Psoas muscle (tissue), 8 donors: ENCODE measurements around the gene FTO. TPM values are rescaled to one million over a fixed set of nuclear protein-coding genes. Genes with fewer than 3 reads are reported as not detected.

Experiments
- ATAC-seq, 4 donors: fragments of 200-7000 bp; cut with Tn5 transposase; one replicate each; pipeline ENCODE4 v1.9.1; 2020; ENCODE audit warnings: moderate library complexity in 3 of 4, mild to moderate bottlenecking in 2 of 4
- DNase-seq, 2 donors: peaks; one replicate each; pipeline ENCODE4 v3.0.0-alpha.2; 2020
- H3K27ac ChIP-seq: fragments of 200-600 bp; one replicate; pipeline ENCODE4 v1.8.0; 2022
- H3K27me3 ChIP-seq, 3 donors: fragments of 200-600 bp in 1 of 3; one replicate each; pipeline versions ENCODE4 v1.6.1 to v1.8.0; 2013 to 2022; ENCODE audit warnings: low read length in 2 of 3, mild to moderate bottlenecking in 2 of 3, moderate library complexity in 1 of 3; ENCODE audit not compliant: insufficient read depth in 3 of 3
- H3K36me3 ChIP-seq, 2 donors: fragments of 200-600 bp in 1 of 2; one replicate each; pipeline versions ENCODE4 v1.6.1 to v1.8.0; 2013 to 2022; ENCODE audit warnings: low read depth in 1 of 2, mild to moderate bottlenecking in 1 of 2, moderate library complexity in 1 of 2; ENCODE audit not compliant: insufficient read depth in 1 of 2
- H3K4me1 ChIP-seq: fragments of 200-600 bp; one replicate; pipeline ENCODE4 v1.8.0; 2022
- H3K4me3 ChIP-seq: fragments of 200-600 bp; one replicate; pipeline ENCODE4 v1.8.0; 2022; ENCODE audit warnings: mild to moderate bottlenecking
- H3K9me3 ChIP-seq: fragments of 200-600 bp; one replicate; pipeline ENCODE4 v1.8.0; 2022
- WGBS, 3 donors: extraction: QIAGEN DNeasy Blood & Tissue Kit; methylation state at CpG; one replicate each; pipeline versions ENCODE4 v1.1.6 to v1.1.7; 2013; 5-methylcytosine and 5-hydroxymethylcytosine counted together
- intact Hi-C, 2 donors: fragments of 100-400 bp; cut with DNase I; formaldehyde crosslinking; loops; one replicate each; pipeline versions ENCODE4 v1.11.0 to v1.14.2; 2022
- polyA plus RNA-seq, 3 donors: library from polyadenylated mRNA; stranded (reverse); fragments of 200-250 nt; gene quantifications; one replicate each; pipeline ENCODE4 v1.2.3, GENCODE V29; 2013
- total RNA-seq, 4 donors: library from RNA; stranded (reverse); fragmentation: NEBNext Ultra II Directional in 2 of 4; extraction: Animal tissue kit (Norgen Biotek cat#: 25700) in 2 of 4; gene quantifications; one replicate each; pipeline versions ENCODE4 v1.2.1 to v1.2.4, GENCODE V29; 2021 to 2023
- TF ChIP-seq, protein P1 (sequence below): fragments of 200-600 bp; IDR thresholded peaks from one replicate; pipeline ENCODE4 v1.8.0; 2022; ENCODE audit warnings: antibody characterized with exemption
- donor health status: healthy with polysubstance abuse.
- donor health status: DM: no; HTN: no; CAD: no; lungs with moderate emphysema.
- donor health status: Bipolar disorder and iron deficiency.
- donor health status: healthy.
- donor health status: DM: yes; HTN: yes; CAD: no.
- donor health status: DM: no; HTN: no; CAD: no.
- donor health status: DM: no; HTN: no; CAD: no.
- donor health status: DM: yes; HTN: yes; CAD: no.

The FTO gene
- total and polyA plus RNA-seq, 7 donors = 14.2 to 67.6 (median 47.4) TPM

DNA sequence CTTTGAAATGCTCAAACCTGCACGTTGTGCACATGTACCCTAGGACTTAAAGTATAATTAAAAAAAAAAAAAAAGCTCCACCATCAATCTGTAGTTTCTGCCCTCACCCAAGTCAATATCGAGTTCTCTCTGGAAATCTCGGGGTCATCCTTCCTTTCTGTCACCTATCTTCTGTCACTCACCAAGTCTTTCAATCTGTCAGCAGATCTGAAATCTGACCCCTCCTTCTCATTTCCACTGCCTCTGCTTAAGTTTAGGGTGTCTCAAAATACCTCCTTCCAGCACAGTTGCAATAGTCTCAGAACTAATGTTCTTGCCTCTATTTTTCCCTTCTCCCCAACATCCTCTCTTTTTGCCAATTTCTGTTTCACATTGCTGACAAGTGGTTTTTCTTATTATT lies 32.3 kb downstream of the FTO start:
- ATAC-seq = peak in 2 of 4 donors; percentile 29 to 34

GRCh38 chr16:53737552-53737951 lies 33.6 kb downstream of the FTO start:
- intact Hi-C loops = loop anchor here in 1 of 2 donors (10.0 kb wide), 1 partner anchor 67 kb away; no protein-coding TSS in a partner anchor
- Histone ChIP-seq H3K27ac (no peak overlapping the region), H3K36me3 (no peaks in the 10 kb centered on the region), H3K4me1 (peaks cover 34% of the 10 kb centered on the region), H3K4me3 (no peak overlapping the region), H3K9me3 (no peaks in the 10 kb centered on the region), H3K27me3 (no peaks in the 10 kb centered on the region)
- ATAC-seq (peak; percentile 66 to 91 (median 81)), DNase-seq (no peak)
- 58 to 78% (median 63%) methylated on average over 5 of the region's 5 CpGs for WGBS, 3 donors
- TF ChIP-seq, protein P1, sequence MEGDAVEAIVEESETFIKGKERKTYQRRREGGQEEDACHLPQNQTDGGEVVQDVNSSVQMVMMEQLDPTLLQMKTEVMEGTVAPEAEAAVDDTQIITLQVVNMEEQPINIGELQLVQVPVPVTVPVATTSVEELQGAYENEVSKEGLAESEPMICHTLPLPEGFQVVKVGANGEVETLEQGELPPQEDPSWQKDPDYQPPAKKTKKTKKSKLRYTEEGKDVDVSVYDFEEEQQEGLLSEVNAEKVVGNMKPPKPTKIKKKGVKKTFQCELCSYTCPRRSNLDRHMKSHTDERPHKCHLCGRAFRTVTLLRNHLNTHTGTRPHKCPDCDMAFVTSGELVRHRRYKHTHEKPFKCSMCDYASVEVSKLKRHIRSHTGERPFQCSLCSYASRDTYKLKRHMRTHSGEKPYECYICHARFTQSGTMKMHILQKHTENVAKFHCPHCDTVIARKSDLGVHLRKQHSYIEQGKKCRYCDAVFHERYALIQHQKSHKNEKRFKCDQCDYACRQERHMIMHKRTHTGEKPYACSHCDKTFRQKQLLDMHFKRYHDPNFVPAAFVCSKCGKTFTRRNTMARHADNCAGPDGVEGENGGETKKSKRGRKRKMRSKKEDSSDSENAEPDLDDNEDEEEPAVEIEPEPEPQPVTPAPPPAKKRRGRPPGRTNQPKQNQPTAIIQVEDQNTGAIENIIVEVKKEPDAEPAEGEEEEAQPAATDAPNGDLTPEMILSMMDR = no peak

More for the DNA sequence above, 32.3 kb downstream of the FTO start:
- 30 to 39% (median 34%) methylated on average over 3 of the region's 3 CpGs for WGBS, 3 donors
- Histone ChIP-seq H3K4me1 (peaks cover 35% of the 10 kb centered on the region), H3K27me3 (no peaks in the 10 kb centered on the region), H3K4me3 (no peak overlapping the region), H3K9me3 (no peaks in the 10 kb centered on the region), H3K27ac (no peak overlapping the region), H3K36me3 (no peaks in the 10 kb centered on the region)
- no peak for DNase-seq
- intact Hi-C loops = loop anchor here in 1 of 2 donors (10.0 kb wide), 1 partner anchor 69 kb away; no protein-coding TSS in a partner anchor
- TF ChIP-seq, protein P1 = no peak

DNA sequence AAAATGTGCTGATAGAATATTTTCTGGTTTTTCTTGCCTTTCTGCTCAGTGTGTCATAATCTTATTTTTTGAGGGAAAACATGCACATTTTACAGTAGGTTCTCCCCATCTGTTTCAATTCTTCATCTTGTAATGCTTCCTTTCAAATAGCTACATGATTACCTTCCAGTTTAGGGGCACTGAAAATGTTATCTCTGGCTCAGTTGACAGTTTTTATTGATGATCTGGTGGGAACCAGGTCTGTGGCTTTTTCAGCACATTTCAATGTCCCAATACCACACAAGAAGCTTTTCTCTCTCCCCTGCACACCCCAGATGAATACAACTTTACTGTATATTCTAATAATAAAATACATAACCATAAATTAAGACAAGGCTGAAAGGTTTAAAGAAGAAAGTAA lies 36.5 kb downstream of the FTO start:
- peaks cover 37% of the 10 kb centered on the region for H3K4me1 ChIP-seq
- intact Hi-C loops = no loop called here

GRCh38 chr16:53740933-53741531 lies 37.1 kb downstream of the FTO start:
- Histone ChIP-seq H3K4me3 (no peak overlapping the region), H3K27me3 (no peaks in the 10 kb centered on the region), H3K27ac (no peak overlapping the region), H3K36me3 (no peaks in the 10 kb centered on the region), H3K9me3 (no peaks in the 10 kb centered on the region), H3K4me1 (peaks cover 34% of the 10 kb centered on the region)
- ATAC-seq = no peak
- no peak for DNase-seq
- intact Hi-C loops = no loop called here
- 68 to 76% (median 75%) methylated on average over 3 of the region's 3 CpGs for WGBS, 3 donors
- TF ChIP-seq, protein P1 = no peak

More for the DNA sequence above, 36.5 kb downstream of the FTO start:
- H3K36me3 ChIP-seq = no peaks in the 10 kb centered on the region
- ATAC-seq = no peak
- TF ChIP-seq, protein P1 = no peak
- H3K9me3 ChIP-seq = no peaks in the 10 kb centered on the region
- no peak overlapping the region for H3K27ac ChIP-seq
- DNase-seq = no peak
- no peaks in the 10 kb centered on the region for H3K27me3 ChIP-seq
- no peak overlapping the region for H3K4me3 ChIP-seq

DNA sequence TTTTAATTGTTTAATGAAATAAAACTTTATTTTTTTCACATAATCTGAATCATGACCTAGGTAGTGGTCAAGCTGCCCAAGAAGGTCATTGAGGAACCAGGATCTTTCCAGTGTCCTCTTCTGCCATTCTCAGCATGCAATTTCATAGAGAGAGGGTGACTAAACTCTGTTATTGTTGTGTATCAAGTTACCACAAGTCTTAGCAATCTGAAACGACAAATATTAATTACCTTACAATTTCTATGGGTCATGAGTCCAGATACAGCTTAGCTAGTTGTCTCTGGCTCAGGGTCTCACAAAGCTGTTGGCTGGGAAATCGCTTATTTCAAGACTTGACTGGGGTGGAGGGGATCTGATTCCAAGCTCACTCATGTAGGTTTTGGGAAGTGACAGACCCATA lies 37.6 kb downstream of the FTO start:
- Histone ChIP-seq H3K9me3 (no peaks in the 10 kb centered on the region), H3K36me3 (no peaks in the 10 kb centered on the region), H3K4me1 (peaks cover 33% of the 10 kb centered on the region), H3K27me3 (no peaks in the 10 kb centered on the region), H3K4me3 (no peak overlapping the region), H3K27ac (no peak overlapping the region)
- WGBS, 3 donors = 60 to 67% (median 60%) methylated on average over 2 of the region's 2 CpGs
- no peak for DNase-seq
- no peak for ATAC-seq
- intact Hi-C loops = no loop called here
- TF ChIP-seq, protein P1 = no peak
